Sigmoid colon (tissue), 7 donors: ENCODE measurements around the gene TEKT5. TPM values are rescaled to one million over a fixed set of nuclear protein-coding genes. Genes with fewer than 3 reads are reported as not detected.
A peak's percentile ranks its signal among the peaks of the same experiment; 100 is the strongest.

Experiments used
- DNase-seq: peaks from one replicate; pipeline ENCODE4 v3.0.0-alpha.2; 2019
- H3K27ac ChIP-seq, 4 donors: fragments of 200-600 bp; sonication (generic); one replicate each; pipeline ENCODE4 v1.5.1; 2016 to 2019; ENCODE audit warnings: mild to moderate bottlenecking in 1 of 4
- H3K27me3 ChIP-seq, 3 donors: fragments of 200-600 bp; sonication (generic); one replicate each; pipeline ENCODE4 v1.5.1; 2019; ENCODE audit warnings: mild to moderate bottlenecking in 1 of 3
- H3K36me3 ChIP-seq, 4 donors: fragments of 200-600 bp; sonication (generic); one replicate each; pipeline ENCODE4 v1.5.1; 2016 to 2019
- H3K4me1 ChIP-seq, 4 donors: fragments of 200-600 bp; sonication (generic); one replicate each; pipeline ENCODE4 v1.5.1; 2017 to 2019
- H3K4me3 ChIP-seq, 4 donors: fragments of 200-600 bp; sonication (generic); one replicate each; pipeline ENCODE4 v1.5.1; 2017 to 2019; ENCODE audit warnings: mild to moderate bottlenecking in 2 of 4, moderate library complexity in 1 of 4
- H3K9me3 ChIP-seq, 4 donors: fragments of 200-600 bp in 3 of 4; sonication (generic) in 3 of 4; one replicate each; pipeline versions ENCODE4 v1.5.1 to v1.6.1; 2013 to 2019
- CTCF ChIP-seq, 4 experiments: fragments of 450-650 bp in 3 of 4; fragments of 200-600 bp in 1 of 4; IDR thresholded peaks; one replicate each; pipeline ENCODE4 v1.5.1; 2016 to 2019; ENCODE audit warnings: antibody characterized with exemption in 4 of 4, mild to moderate bottlenecking in 3 of 4, moderate library complexity in 2 of 4
- EP300 ChIP-seq, 4 donors: sonication (generic); formaldehyde crosslinking; IDR thresholded peaks; one replicate each; pipeline ENCODE4 v1.6.1; 2017; ENCODE audit warnings: antibody characterized with exemption in 4 of 4
- POLR2A ChIP-seq, 2 donors: fragments of 450-650 bp; IDR thresholded peaks; one replicate each; pipeline ENCODE4 v1.6.1; 2016; ENCODE audit warnings: antibody characterized with exemption in 2 of 2, mild to moderate bottlenecking in 2 of 2, moderate library complexity in 2 of 2
- POLR2AphosphoS5 ChIP-seq, 4 donors: sonication (generic); formaldehyde crosslinking; IDR thresholded peaks; one replicate each; pipeline ENCODE4 v1.6.1; 2017; ENCODE audit warnings: antibody characterized with exemption in 4 of 4
- WGBS, 2 donors: extraction: QIAGEN DNeasy Blood & Tissue Kit; methylation state at CpG; one replicate each; pipeline ENCODE4 v1.1.7; 2013; 5-methylcytosine and 5-hydroxymethylcytosine counted together
- intact Hi-C: fragments of 100-400 bp; cut with DNase I; formaldehyde crosslinking; loops from one replicate; pipeline ENCODE4 v1.15.1; 2023
- polyA plus RNA-seq, 3 donors: library from polyadenylated mRNA; stranded (reverse); fragments of 200-250 nt; gene quantifications; one replicate each; pipeline ENCODE4 v1.2.3, GENCODE V29; 2013
- total RNA-seq, 4 donors: library from RNA; depleted of rRNA; stranded (reverse); fragments of >200 nt; gene quantifications; one replicate each; pipeline ENCODE4 v1.1.0, GENCODE V29; 2016
- donor health status: healthy with polysubstance abuse.
- donor health status: Bipolar disorder and iron deficiency.
- donor health status: healthy.

The TEKT5 gene
- total and polyA plus RNA-seq, 7 donors, result 0.09 to 2.1 (median 0.83) TPM; not detected in 4

DNA sequence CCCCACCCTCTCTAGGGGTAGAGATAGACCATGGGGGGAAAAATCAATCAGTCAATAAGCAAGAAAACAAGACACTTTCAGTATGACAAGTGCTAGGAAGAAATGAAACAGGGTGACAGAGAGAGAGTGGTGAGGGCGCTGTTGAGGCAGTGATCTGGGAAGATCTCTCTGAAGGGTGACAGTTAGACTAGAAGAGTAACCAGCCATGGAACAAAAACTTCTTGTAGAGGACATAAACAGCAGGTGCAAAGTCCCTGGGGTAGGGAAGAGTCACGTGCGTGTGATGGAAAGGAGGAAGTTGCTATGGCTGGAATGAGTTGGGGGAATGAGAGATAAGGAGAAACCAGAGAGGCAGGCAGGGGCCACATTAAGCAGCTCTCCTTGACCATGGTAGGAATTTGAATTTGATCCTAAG, 97.5 kb downstream of the TEKT5 start:
- Histone ChIP-seq H3K27ac (no peak overlapping the region), H3K4me1 (peaks cover 0 to 23% (median 21%) of the 10 kb centered on the region in 4 donors), H3K9me3 (no peaks in the 10 kb centered on the region), H3K36me3 (no peaks in the 10 kb centered on the region), H3K4me3 (no peak overlapping the region), H3K27me3 (no peaks in the 10 kb centered on the region)
- 33 to 36% methylated on average over 3 of the region's 3 CpGs for whole genome bisulfite sequencing, 2 donors
- TF ChIP-seq POLR2AphosphoS5 (IDR thresholded peaks at IDR 0.05) (no peak), POLR2A (IDR thresholded peaks at IDR 0.05) (no peak), EP300 (IDR thresholded peaks at IDR 0.05) (no peak)
- no peak for DNase-seq
- intact Hi-C loops, result no loop called here

DNA sequence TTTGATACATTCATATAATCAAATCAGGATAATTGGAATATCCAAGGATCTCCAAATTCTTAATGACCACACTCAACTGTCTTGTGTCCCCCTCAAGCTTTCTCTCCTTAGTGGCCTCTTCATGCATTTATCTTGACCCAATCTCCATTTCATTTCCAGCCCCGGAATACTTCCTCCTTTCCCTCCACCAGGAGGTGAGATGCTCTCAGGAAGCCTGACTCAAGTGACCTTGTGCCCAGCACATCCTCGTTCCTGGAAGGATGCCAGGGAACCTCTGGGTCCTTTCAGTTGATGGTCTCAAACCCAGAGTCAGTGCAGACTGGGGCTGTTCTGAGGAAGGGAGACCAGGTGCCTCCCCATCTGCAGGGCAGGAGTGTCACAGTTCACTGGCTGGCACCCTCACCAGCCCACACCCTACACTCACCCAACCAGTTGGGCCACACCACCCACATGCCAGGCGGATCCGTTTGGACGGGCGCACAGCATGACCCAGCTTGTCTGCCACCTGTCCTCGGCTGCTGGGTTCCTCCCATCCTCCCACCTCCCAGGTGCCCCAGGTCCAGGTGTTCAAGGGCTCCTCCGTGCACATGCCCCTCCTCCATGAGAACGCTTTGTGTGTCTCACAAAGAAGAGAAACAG, 100.3 kb downstream of the TEKT5 start:
- H3K4me3 ChIP-seq, result no peak overlapping the region
- DNase-seq, result no peak
- no peaks in the 10 kb centered on the region for H3K9me3 ChIP-seq
- no peak overlapping the region for H3K27ac ChIP-seq
- H3K4me1 ChIP-seq, result no peaks in the 10 kb centered on the region
- TF ChIP-seq POLR2AphosphoS5 (IDR thresholded peaks at IDR 0.05), result peak in 1 of 4 donors; percentile 26
- TF ChIP-seq POLR2A (IDR thresholded peaks at IDR 0.05), result no peak
- no peak for TF ChIP-seq CTCF (IDR thresholded peaks at IDR 0.05)
- no peak for TF ChIP-seq EP300 (IDR thresholded peaks at IDR 0.05)
- H3K36me3 ChIP-seq, result no peaks in the 10 kb centered on the region
- no peaks in the 10 kb centered on the region for H3K27me3 ChIP-seq
- WGBS, 2 donors, result 8 to 48% methylated on average over 9 of the region's 9 CpGs
- intact Hi-C loops, result no loop called here

DNA sequence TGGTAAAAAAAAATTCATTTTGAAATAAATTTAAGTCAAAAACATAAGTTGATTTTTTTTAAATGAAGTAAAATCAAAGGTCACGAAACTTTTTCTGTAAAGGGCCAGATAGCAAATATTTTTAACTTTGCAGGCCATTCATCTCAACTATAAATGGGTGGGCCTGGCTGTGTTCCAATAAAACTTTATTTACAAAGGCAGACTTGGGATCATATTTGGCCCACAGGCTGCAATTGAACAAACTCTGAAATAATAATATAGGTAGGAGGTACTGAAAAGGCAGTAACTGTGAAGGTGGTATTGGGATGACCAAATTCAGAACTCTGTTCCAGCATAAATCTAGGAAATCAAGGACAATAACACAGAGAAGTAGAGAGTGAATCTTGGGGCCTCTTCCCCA, 102.1 kb downstream of the TEKT5 start:
- no peaks in the 10 kb centered on the region for H3K4me1 ChIP-seq
- H3K36me3 ChIP-seq, result no peaks in the 10 kb centered on the region
- WGBS, 2 donors, result 27 to 72% methylated on average over 1 of the region's 1 CpG
- no peaks in the 10 kb centered on the region for H3K9me3 ChIP-seq
- H3K27me3 ChIP-seq, result no peaks in the 10 kb centered on the region
- TF ChIP-seq POLR2AphosphoS5 (IDR thresholded peaks at IDR 0.05) (no peak), CTCF (IDR thresholded peaks at IDR 0.05) (no peak), EP300 (IDR thresholded peaks at IDR 0.05) (no peak), POLR2A (IDR thresholded peaks at IDR 0.05) (no peak)
- DNase-seq, result no peak
- intact Hi-C loops, result no loop called here
- H3K27ac ChIP-seq, result no peak overlapping the region
- no peak overlapping the region for H3K4me3 ChIP-seq

- intact Hi-C loops, result no loop called here
- TF ChIP-seq EP300 (IDR thresholded peaks at IDR 0.05) (no peak), POLR2AphosphoS5 (IDR thresholded peaks at IDR 0.05) (no peak), POLR2A (IDR thresholded peaks at IDR 0.05) (no peak), CTCF (IDR thresholded peaks at IDR 0.05) (no peak)
- Histone ChIP-seq H3K4me3 (no peak overlapping the region), H3K9me3 (no peaks in the 10 kb centered on the region), H3K36me3 (no peaks in the 10 kb centered on the region), H3K27me3 (no peaks in the 10 kb centered on the region), H3K4me1 (no peaks in the 10 kb centered on the region), H3K27ac (no peak overlapping the region)
- DNase-seq, result no peak
- WGBS, 2 donors, result 83 to 90% methylated on average over 4 of the region's 4 CpGs
Measured at GRCh38 chr16:10590342-10590741, 104.4 kb downstream of the TEKT5 start.

GRCh38 chr16:10589109-10589508, 105.6 kb downstream of the TEKT5 start:
- Histone ChIP-seq H3K9me3 (no peaks in the 10 kb centered on the region), H3K4me3 (no peak overlapping the region), H3K27ac (no peak overlapping the region), H3K4me1 (no peaks in the 10 kb centered on the region), H3K27me3 (no peaks in the 10 kb centered on the region), H3K36me3 (no peaks in the 10 kb centered on the region)
- TF ChIP-seq EP300 (IDR thresholded peaks at IDR 0.05) (no peak), CTCF (IDR thresholded peaks at IDR 0.05) (no peak), POLR2A (IDR thresholded peaks at IDR 0.05) (no peak), POLR2AphosphoS5 (IDR thresholded peaks at IDR 0.05) (no peak)
- DNase-seq, result no peak
- intact Hi-C loops, result loop anchor here (10.0 kb wide), 1 partner anchor 236 kb away; no protein-coding TSS in a partner anchor
- 83 to 86% methylated on average over 5 of the region's 5 CpGs for WGBS, 2 donors
